GM19351 (cell line): Measurements from ENCODE around the gene MRM3.
"Not testable (repeated sequence)": the region's sequence is repeated elsewhere in the genome, so short reads cannot be mapped to it uniquely, and the experiment has no call there.

Experiments used
- ATAC-seq: cut with Tn5 transposase; IDR thresholded peaks from one replicate; pipeline ENCODE4 v1.9.1; 2021; ENCODE audit warnings: mild to moderate bottlenecking, moderate library complexity; ENCODE audit not compliant: unreplicated experiment

The MRM3 gene

GRCh38 chr17:753418-753817 lies 28.7 kb upstream of the MRM3 start:
- ATAC-seq = no peak

DNA sequence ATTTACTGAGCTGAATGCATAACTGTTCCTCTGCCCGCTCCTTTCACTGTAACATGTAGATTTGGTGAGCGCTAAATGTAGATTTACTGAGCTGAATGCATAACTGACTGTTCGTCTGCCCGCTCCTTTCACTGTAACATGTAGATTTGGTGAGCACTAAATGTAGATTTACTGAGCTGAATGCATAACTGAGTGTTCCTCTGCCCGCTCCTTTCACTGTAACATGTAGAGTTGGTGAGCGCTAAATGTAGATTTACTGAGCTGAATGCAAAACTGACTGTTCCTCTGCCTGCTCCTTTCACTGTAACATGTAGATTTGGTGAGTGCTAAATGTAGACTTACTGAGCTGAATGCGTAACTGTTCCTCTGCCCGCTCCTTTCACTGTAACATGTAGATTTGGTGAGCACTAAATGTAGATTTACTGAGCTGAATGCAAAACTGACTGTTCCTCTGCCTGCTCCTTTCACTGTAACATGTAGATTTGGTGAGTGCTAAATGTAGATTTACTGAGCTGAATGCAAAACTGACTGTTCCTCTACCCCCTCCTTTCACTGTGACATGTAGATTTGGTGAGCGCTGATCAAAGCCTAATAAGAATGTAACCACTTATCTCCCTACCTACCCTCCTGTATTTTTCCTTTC lies 26.7 kb upstream of the MRM3 start:
- not testable (repeated sequence) for ATAC-seq

DNA sequence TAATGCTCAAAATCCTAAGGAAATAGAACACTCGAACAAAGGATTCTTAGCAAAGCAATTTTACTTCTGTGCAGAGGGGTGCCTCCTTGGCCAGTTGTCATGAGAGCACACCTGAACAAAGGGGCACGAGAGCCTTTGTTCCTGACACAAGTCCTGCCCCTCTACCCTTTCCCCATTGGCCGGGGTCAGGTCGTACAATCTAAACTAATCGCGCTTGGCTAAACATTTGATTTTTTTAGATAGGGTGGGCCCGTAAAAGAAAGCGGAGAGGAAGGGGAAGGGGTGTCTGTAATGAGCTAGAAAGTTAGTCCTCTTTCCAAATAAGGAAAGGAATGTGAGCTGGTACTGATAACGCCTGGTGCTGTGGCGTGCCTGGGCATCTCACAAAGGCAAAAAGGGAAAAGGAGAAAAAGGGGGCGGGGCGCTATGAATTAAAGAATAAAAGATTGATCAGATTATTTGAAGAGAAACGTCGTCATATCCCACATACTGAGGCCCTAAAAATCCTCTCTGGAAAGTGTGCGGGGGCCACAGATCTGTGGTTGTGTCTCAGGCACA lies 26.1 kb upstream of the MRM3 start:
- not testable (repeated sequence) for ATAC-seq

- no peak for ATAC-seq
Measured at GRCh38 chr17:759964-760363, 22.2 kb upstream of the MRM3 start.

- ATAC-seq = no peak
Measured at GRCh38 chr17:760371-760770, 21.8 kb upstream of the MRM3 start.

- no peak for ATAC-seq
Measured at GRCh38 chr17:767076-767475, 15.1 kb upstream of the MRM3 start.

DNA sequence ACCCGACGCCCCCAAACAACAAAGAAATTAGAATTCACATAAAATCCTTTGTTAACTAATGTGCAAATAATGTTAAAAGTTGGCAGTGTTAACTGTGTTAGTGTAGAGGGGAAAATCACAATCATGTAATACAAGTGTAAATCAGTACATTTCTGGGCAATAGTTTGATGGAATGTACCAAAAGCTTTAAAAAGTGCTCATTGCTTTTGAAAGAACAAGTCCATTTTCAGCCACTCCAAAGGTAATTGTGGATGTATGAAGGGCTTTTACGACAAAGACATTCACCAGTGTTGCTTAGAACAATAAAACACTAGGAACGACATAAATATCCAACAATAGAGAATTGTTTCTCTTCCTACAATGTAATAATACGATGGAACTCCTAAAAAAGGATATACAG lies 9.1 kb upstream of the MRM3 start:
- ATAC-seq = no peak

- no peak for ATAC-seq
Measured at GRCh38 chr17:773467-774312, 8.5 kb upstream of the MRM3 start.

DNA sequence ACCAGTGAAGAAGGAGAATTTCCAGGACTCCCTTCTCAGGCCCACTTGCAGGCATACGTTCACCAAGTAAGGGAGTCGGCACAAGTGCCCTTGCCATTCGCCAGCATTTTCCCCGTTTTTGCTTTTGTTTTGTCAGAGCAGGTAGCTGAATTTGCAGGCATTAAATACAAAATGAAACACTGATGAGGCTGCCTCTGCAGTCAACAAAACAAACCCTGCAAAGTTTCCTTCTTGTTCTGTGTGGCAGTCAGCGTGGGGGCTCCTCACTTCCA lies 7.9 kb upstream of the MRM3 start:
- ATAC-seq = no peak

DNA sequence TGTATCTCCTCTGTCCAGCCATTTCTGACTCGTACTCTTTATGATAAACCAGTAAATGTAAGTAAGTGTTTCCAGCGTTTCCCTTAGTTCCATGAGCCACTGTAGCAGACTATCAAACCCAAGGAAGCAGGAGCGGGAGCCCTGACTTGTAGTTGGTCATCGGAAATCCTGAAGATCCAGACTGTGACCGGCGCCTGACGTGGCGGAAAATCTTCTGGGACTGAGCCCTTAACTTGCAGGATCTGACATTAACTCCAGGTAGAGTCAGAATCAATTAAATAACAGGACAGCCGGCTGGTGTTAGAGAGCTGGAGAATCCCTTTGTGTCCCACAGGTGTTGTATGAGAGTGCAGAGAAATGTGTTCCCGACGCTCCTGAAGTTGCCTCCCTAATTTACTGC lies 4.1 kb upstream of the MRM3 start:
- no peak for ATAC-seq

DNA sequence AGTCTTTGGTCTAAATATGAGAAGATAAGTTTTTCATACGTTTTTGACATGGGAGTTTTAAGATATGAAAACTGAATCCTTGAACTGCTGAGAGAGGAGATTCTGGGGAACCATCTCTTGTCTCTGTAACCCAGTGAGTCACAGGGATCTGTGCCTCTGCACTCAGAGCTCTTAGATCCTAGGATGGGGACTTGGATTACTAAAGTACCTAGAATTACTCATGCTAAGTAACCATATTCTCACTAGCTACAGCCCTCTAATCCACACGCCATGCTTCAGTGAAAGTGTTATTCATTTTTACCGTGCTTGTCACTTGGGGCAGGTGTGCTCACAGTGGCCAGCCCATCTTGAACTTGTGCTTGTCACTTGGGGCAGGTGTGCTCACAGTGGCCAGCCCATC lies 2.0 kb downstream of the MRM3 start:
- no peak for ATAC-seq

GRCh38 chr17:785901-786300 lies 3.7 kb downstream of the MRM3 start:
- ATAC-seq = not testable (repeated sequence)

DNA sequence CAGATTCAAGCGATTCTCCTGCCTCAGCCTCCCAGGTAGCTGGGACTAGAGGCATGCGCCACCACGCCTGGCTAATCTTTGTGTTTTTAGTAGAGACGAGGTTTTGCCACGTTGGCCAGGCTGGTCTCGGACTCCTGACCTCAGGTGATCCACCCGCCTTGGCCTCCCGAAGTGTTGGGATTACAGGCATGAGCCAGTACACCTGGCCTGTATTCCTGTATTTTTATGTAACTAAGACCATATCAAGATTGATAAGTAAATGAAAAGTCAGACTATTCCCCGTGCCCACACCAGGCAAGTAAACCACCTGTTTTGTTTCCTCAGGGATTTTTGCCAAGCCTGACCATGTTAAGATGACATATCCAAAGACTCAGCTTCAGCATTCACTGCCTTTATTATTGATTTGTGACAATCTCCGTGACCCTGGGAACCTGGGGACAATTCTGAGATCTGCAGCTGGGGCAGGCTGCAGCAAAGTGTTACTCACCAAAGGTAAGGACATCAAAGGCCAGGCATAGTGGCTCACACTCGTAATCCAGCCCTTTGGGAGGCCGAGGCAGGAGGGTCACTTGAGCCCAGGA lies 5.6 kb downstream of the MRM3 start:
- no peak for ATAC-seq

DNA sequence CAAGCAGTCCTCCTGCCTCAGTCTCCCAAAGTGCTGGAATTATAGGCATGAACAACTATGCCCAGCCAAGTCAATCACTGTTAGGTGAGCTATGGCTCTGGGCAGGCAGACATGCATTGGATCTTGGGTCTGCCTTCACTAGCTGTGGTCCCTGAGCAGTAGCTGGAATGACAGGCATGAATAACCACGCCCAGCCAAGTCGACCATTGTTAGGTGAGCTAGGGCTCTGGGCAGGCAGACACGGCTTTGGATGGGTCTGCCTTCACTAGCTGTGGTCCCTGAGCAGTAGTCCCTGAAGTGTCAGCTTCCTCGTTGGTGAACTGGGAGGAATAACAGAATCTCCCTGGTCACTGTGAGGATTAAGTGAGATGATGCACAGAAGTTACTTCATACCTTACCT lies 6.4 kb downstream of the MRM3 start:
- no peak for ATAC-seq

DNA sequence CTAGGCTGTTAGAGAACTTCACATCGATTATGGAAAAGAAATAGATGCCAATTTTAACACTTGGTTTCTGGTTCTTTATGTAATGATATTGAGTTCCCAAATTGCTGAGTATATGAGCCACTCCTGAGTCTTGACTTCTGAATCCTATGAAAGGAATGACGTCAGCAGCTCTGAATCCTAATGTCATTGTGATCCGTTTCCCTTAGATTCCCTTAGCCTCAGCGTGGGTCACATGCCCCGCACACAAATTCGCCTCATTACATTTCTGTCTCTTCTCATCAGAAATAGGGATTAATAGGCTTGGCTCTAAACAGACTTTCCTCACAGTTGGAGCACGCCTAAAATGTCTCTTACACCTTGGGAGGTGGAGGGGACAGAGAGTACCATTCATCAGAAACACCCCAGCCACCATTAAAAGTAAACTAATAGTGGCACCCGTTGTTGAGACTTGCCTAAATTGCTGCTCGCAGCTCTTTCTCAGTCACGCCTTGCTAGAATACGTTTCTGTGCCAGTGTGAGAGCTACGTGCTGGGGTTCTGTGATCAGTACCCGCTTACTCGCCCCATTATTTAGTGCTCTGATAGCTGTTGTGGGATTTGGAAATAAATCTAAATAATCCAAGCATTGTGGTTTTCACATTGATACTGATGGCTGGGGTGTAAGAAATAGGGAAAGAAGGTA lies 7.1 kb downstream of the MRM3 start:
- no peak for ATAC-seq

- ATAC-seq = not testable (repeated sequence)
Measured at GRCh38 chr17:789931-790873, 8.0 kb downstream of the MRM3 start.

DNA sequence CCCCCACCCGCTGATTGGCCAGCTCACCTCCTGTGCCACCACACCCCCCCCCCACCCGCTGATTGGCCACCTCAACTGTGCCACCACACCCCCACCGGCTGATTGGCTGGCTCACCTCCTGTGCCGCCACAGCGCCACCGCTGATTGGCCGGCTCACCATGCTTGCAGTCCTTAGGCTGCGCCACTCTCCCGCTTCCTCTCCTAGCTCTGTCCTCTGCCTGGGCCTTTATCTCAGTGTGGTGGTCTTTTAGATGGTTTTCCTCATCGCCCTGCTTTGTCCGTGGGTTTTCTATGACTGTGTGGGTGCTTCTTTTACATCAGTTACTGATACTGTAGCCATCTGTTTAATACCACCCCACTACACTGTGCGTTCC lies 8.7 kb downstream of the MRM3 start:
- ATAC-seq = not testable (repeated sequence)

DNA sequence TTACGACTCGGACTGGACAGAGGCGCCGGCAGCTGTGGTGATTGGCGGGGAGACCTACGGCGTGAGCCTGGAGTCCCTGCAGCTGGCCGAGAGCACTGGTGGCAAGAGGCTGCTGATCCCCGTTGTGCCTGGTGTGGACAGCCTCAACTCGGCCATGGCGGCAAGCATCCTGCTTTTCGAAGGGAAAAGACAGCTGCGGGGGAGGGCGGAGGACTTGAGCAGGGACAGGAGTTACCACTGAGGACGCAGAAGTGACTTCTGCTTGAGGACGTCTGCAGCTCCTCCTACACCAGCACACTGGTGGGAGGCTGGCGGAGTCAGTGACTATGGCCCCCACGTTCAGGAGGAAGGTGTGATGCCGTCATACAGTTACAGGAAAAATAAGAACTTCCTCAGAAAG lies 9.7 kb downstream of the MRM3 start:
- ATAC-seq = no peak

GRCh38 chr17:792277-792676 lies 10.1 kb downstream of the MRM3 start:
- no peak for ATAC-seq

GRCh38 chr17:794876-795275 lies 12.7 kb downstream of the MRM3 start:
- ATAC-seq = no peak
